Measurements from ENCODE around the gene STK17B.
"Not testable (repeated sequence)": the region's sequence is repeated elsewhere in the genome, so short reads cannot be mapped to it uniquely, and the experiment has no call there.

STK17B gene

GRCh38 chr2:196105951-196106350 lies 65.4 kb downstream of the STK17B start:
- no peak for DNase-seq

DNA sequence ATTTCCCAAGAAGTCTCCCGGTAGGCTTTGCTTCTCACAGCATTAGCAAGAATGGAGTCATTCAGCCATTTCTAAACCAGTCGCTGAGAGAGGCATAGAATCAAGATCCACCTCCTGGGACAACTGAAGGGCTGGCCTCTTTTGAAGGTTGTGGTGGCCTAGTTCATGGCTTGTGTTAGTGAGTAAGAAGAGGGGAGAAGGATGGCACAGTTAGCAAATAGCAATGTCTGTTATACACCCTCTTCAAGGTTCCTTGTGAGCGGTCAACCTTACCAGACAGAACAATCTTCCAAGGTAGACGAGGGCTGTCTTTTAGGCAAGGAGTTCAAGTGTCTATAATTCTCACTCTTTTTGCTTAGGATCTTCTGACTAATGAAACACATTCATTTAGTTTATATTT lies 67.3 kb downstream of the STK17B start:
- no peak for DNase-seq

DNA sequence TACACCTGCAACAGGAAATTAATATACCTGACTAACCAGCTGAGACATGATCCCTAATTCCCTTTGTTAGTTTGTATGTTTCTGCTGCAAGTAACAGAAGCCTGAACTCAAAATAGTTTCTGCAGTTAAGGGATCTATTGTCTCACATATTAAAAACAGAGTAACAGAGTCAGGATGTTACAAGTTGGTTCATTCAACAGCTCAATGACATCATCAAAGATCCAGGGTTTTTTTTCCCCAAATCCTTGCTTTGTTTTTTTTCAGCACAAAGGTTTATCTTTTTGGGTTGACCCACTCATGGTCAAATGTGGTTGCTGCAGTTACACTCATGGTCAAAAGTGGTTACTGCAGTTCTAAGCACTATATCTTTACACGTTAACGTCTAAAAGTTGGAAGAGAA lies 67.8 kb downstream of the STK17B start:
- DNase-seq = no peak

GRCh38 chr2:196101325-196101991 lies 69.9 kb downstream of the STK17B start:
- DNase-seq = no peak

GRCh38 chr2:196099916-196100315 lies 71.5 kb downstream of the STK17B start:
- no peak for DNase-seq

DNA sequence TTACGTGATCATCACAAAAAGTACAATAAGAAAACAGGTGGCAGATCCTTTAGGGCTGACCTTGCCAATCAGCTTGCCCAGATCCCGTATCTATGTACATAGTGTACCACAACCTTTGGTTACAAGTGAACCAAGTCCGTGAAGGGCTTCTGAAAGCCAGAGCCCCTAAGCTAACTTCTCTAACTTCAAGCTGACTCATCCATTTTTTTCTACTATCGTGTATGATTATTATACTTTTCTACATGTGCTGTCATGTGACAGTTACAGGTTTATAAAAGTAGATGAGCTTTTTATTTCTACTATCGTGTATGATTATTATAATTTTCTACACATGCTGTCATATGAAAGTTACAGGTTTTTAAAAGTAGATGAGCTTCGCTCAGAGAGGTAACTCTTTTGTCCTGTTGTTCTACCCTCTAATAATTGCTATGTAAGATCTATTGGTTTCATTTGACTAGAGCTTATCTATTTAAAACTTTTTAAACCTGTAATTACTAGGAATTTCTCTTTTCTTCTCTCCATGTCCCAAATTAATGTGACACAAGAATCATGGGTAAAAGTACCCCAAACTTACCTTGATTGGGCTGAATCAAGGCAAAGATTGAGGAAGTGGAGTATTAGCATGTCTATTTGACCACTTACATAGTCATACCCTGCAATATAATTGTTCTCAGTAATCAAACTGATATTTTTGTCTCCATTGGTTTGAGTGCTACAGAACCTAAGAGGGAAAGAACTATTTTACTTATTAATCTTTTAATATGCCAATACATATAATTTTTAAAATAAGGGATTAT lies 73.3 kb downstream of the STK17B start:
- DNase-seq = no peak

- DNase-seq = no peak
These were observed 74.2 kb downstream of the STK17B start for GRCh38 chr2:196096982-196097745.

DNA sequence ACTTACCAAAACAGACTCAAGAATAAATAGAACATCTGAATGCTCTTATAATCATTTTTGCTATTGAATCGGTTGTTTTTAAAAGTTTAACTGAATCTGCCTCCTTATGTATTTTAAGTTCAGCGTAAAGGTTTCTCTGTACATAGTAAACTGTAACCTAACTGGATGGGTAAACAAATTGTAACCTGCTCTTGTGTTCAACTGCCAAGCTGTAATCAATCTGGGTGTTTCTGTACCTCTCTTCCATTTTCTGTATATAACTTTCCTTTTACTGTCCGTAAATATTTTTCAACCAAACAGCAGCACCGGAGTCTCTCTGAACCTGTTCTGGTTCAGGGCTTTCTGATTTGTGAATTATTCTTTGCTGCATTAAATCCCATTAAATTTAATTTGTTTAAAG lies 75.1 kb downstream of the STK17B start:
- no peak for DNase-seq

GRCh38 chr2:196089448-196089847 lies 81.9 kb downstream of the STK17B start:
- not testable (repeated sequence) for DNase-seq

DNA sequence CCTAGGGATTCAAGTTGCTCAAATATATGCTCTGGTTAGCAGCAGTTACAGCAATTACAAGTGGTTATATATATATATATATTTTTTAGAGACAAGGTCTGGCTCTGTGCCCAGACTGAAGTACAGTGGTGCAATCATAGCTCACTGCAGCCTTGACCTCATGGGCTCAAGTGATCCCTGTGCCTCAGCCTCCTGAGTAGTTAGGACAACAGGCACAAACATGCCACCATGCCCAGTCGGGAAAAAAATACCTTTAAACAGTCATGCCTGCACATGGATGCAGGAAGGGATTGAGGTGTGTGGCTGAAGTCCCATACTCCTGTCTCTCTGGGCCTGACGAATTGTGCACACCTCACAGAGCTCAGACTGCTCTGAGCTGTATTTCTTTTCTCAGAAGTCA lies 83.2 kb downstream of the STK17B start:
- DNase-seq = no peak

DNA sequence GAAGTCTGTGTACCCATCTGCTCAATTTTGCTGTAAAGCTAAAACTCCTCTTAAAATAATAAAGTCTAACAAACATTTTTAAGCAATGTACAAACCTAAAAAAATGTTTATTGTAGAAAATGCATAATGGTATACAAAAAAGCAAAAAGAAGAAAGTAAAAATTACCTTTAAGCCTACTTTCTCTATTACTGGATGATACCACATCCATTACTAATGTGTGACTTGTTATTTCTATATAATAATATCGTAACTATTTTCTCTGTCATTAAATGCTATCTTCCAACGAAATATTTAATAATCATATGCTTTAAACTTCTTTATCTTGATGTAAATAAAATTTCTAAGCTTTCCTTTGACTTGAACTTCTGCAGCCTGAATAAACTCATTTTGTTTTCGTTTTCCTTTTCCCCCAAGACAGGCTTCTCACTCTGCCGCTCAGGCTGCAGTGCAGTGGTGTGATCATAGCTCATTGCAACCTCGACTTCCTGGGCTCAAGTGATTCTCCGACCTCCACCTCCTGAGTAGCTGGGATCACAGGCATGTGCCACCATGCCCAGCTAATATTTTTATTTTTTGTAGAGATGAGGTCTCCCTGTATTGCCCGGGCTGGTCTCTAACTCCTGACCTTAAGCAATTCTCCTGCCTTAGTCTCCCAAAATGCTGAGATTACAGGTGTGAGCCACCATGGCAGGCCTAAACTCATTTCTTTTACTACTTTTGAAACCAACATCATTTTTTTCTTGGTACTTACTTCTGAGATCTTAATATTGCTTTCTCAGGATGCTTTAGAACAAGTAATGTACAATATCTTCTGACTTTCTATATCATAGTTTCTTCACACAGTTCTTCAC lies 84.6 kb downstream of the STK17B start:
- no peak for DNase-seq

DNA sequence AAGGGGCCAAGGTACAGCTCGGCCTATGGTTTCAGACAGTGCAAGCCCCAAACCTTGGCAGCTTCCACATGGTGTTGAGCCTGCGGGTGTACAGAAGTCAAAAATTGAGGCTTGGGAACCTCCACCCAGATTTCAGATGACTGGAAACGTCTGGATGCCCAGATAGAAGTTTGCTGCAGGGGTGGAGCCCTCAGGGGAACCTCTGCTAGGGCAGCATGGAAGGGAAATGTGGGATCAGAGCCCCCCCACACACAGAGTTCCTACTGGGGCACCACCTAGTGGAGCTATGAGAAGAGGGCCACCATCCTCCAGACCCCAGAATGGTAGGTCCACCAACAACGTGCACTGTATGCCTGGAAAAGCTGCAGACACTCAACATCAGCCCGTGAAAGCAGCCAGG lies 87.8 kb downstream of the STK17B start:
- no peak for DNase-seq

Measured in activated CD8-positive, alpha-beta memory T cell treated with anti-CD3 and anti-CD28 coated beads, Interleukin-2, amount 50 U/mL, for 4 hours (primary cell).